Measurements from ENCODE around the gene QRSL1. TPM values are rescaled to one million over a fixed set of nuclear protein-coding genes. Genes with fewer than 3 reads are reported as not detected.

Gene QRSL1
- polyA plus RNA-seq, 1 donor from 2014 or later = 20.0 TPM

DNA sequence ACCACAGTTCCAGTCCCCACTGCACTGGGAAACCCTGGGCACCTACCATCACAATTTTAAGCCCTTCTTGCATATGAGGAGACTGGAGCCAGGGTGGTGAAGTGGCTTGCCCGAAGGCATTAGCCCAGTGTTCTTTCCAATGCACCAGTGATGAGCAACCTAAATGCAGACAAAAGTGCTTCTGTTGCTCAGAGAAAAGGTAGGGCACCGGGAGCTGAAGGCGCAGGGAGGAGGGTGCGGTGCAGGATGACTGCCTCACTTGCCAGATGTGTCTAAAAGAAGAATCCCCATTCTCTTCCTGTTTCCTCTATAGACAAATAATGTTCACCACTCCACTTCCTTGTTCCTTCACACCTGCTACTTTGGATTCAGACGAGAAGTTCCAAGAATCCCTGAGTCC, 86.5 kb downstream of the QRSL1 start:
- Histone ChIP-seq H3K4me2 (ENCODE audit: low read length) (no peak overlapping the region), H3K79me2 (replicated peaks; ENCODE audit: insufficient read depth, low read length) (no peaks in the 10 kb centered on the region), H3F3A (ENCODE audit: insufficient read depth, low read length, poor library complexity, severe bottlenecking) (no peaks in the 10 kb centered on the region), H4K20me1 (ENCODE audit: insufficient read depth) (no peaks in the 10 kb centered on the region), H3K9ac (ENCODE audit: low read length) (no peak overlapping the region), H2AFZ (ENCODE audit: low read depth, low read length) (no peak overlapping the region), H3K27ac (ENCODE audit: low read length) (no peak overlapping the region), H3K4me3 (ENCODE audit: low read length) (no peak overlapping the region), H3K9me2 (ENCODE audit: insufficient read depth, low read length) (no peaks in the 10 kb centered on the region), H3K9me3 (ENCODE audit: low read length) (no peaks in the 10 kb centered on the region), H3K36me3 (ENCODE audit: insufficient read depth, low read length) (no peaks in the 10 kb centered on the region), H3K27me3 (ENCODE audit: insufficient read depth, low read depth, low read length) (no peaks in the 10 kb centered on the region)
- TF ChIP-seq CTCF (IDR thresholded peaks at IDR 0.05; ENCODE audit: poor library complexity, severe bottlenecking) (no peak), TAF1 (IDR thresholded peaks at IDR 0.05; ENCODE audit: low read depth) (no peak), POLR2AphosphoS5 (IDR thresholded peaks at IDR 0.05) (no peak), EZH2 (IDR thresholded peaks at IDR 0.05; ENCODE audit: borderline replicate concordance, insufficient read depth, low read length, poor library complexity, severe bottlenecking) (no peak), EP300 (conservative IDR thresholded peaks at IDR 0.05; ENCODE audit: poor library complexity, severe bottlenecking) (no peak), SMC3 (conservative IDR thresholded peaks at IDR 0.05; ENCODE audit: poor library complexity) (no peak), RAD21 (conservative IDR thresholded peaks at IDR 0.05) (no peak), MXI1 (conservative IDR thresholded peaks at IDR 0.05; ENCODE audit: poor library complexity, severe bottlenecking) (no peak)
- TF ChIP-seq, protein P1, sequence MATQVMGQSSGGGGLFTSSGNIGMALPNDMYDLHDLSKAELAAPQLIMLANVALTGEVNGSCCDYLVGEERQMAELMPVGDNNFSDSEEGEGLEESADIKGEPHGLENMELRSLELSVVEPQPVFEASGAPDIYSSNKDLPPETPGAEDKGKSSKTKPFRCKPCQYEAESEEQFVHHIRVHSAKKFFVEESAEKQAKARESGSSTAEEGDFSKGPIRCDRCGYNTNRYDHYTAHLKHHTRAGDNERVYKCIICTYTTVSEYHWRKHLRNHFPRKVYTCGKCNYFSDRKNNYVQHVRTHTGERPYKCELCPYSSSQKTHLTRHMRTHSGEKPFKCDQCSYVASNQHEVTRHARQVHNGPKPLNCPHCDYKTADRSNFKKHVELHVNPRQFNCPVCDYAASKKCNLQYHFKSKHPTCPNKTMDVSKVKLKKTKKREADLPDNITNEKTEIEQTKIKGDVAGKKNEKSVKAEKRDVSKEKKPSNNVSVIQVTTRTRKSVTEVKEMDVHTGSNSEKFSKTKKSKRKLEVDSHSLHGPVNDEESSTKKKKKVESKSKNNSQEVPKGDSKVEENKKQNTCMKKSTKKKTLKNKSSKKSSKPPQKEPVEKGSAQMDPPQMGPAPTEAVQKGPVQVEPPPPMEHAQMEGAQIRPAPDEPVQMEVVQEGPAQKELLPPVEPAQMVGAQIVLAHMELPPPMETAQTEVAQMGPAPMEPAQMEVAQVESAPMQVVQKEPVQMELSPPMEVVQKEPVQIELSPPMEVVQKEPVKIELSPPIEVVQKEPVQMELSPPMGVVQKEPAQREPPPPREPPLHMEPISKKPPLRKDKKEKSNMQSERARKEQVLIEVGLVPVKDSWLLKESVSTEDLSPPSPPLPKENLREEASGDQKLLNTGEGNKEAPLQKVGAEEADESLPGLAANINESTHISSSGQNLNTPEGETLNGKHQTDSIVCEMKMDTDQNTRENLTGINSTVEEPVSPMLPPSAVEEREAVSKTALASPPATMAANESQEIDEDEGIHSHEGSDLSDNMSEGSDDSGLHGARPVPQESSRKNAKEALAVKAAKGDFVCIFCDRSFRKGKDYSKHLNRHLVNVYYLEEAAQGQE (IDR thresholded peaks at IDR 0.05; ENCODE audit: borderline replicate concordance) = no peak

GRCh38 chr6:106716966-106717365, 87.6 kb downstream of the QRSL1 start:
- no peak overlapping the region for H3K4me3 ChIP-seq (ENCODE audit: low read length)
- no peaks in the 10 kb centered on the region for H3F3A ChIP-seq (ENCODE audit: insufficient read depth, low read length, poor library complexity, severe bottlenecking)
- no peaks in the 10 kb centered on the region for H3K36me3 ChIP-seq (ENCODE audit: insufficient read depth, low read length)
- no peaks in the 10 kb centered on the region for H3K9me2 ChIP-seq (ENCODE audit: insufficient read depth, low read length)
- no peaks in the 10 kb centered on the region for H3K27me3 ChIP-seq (ENCODE audit: insufficient read depth, low read depth, low read length)
- TF ChIP-seq RAD21 (conservative IDR thresholded peaks at IDR 0.05) (no peak), POLR2AphosphoS5 (IDR thresholded peaks at IDR 0.05) (no peak), SMC3 (conservative IDR thresholded peaks at IDR 0.05; ENCODE audit: poor library complexity) (no peak), MXI1 (conservative IDR thresholded peaks at IDR 0.05; ENCODE audit: poor library complexity, severe bottlenecking) (no peak), CTCF (IDR thresholded peaks at IDR 0.05; ENCODE audit: poor library complexity, severe bottlenecking) (no peak), EZH2 (IDR thresholded peaks at IDR 0.05; ENCODE audit: borderline replicate concordance, insufficient read depth, low read length, poor library complexity, severe bottlenecking) (no peak), TAF1 (IDR thresholded peaks at IDR 0.05; ENCODE audit: low read depth) (no peak)
- TF ChIP-seq, protein P1 (IDR thresholded peaks at IDR 0.05; ENCODE audit: borderline replicate concordance) = no peak
- no peaks in the 10 kb centered on the region for H4K20me1 ChIP-seq (ENCODE audit: insufficient read depth)
- no peak overlapping the region for H3K9ac ChIP-seq (ENCODE audit: low read length)
- no peak overlapping the region for H3K27ac ChIP-seq (ENCODE audit: low read length)
- H3K79me2 ChIP-seq (replicated peaks; ENCODE audit: insufficient read depth, low read length) = no peaks in the 10 kb centered on the region
- no peak overlapping the region for H2AFZ ChIP-seq (ENCODE audit: low read depth, low read length)
- H3K4me2 ChIP-seq (ENCODE audit: low read length) = no peak overlapping the region
- H3K9me3 ChIP-seq (ENCODE audit: low read length) = no peaks in the 10 kb centered on the region

Data from neural cell (in vitro differentiated cells).